Breast epithelium (tissue), 3 donors: Measurements from ENCODE around the gene CHRM5.
"Not testable (repeated sequence)": the region's sequence is repeated elsewhere in the genome, so short reads cannot be mapped to it uniquely, and the experiment has no call there.

Experiments
- POLR2A ChIP-seq: fragments of 450-650 bp; IDR thresholded peaks from one replicate; pipeline ENCODE4 v1.6.1; 2016; ENCODE audit warnings: antibody characterized with exemption, mild to moderate bottlenecking, moderate library complexity
- TF ChIP-seq, protein P1 (sequence below), 3 donors: fragments of 450-650 bp; IDR thresholded peaks; one replicate each; pipeline ENCODE4 v1.5.1; 2016 to 2017; ENCODE audit warnings: antibody characterized with exemption in 3 of 3, mild to moderate bottlenecking in 3 of 3, moderate library complexity in 3 of 3

DNA sequence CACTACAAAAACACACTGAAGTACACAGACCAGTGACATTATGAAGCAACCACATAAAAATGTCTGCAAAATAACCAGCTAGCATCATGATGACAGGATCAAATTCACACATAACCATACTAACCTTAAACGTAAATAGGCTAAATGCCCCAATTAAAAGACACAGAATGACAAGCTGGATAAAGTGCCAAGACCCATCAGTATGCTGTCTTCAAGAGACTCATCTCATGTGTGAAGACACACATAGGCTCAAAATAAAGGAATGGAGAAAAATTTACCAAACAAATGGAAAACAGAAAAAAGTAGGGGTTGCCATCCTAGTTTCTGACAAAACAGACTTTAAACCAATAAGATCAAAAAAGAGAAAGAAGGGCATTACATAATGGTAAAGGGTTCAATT, 82.1 kb downstream of the CHRM5 start:
- TF ChIP-seq, protein P1, sequence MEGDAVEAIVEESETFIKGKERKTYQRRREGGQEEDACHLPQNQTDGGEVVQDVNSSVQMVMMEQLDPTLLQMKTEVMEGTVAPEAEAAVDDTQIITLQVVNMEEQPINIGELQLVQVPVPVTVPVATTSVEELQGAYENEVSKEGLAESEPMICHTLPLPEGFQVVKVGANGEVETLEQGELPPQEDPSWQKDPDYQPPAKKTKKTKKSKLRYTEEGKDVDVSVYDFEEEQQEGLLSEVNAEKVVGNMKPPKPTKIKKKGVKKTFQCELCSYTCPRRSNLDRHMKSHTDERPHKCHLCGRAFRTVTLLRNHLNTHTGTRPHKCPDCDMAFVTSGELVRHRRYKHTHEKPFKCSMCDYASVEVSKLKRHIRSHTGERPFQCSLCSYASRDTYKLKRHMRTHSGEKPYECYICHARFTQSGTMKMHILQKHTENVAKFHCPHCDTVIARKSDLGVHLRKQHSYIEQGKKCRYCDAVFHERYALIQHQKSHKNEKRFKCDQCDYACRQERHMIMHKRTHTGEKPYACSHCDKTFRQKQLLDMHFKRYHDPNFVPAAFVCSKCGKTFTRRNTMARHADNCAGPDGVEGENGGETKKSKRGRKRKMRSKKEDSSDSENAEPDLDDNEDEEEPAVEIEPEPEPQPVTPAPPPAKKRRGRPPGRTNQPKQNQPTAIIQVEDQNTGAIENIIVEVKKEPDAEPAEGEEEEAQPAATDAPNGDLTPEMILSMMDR (IDR thresholded peaks at IDR 0.05) = not testable (repeated sequence)
- TF ChIP-seq POLR2A = not testable (repeated sequence)
